ENCODE data around the gene SMARCD2.

DNA sequence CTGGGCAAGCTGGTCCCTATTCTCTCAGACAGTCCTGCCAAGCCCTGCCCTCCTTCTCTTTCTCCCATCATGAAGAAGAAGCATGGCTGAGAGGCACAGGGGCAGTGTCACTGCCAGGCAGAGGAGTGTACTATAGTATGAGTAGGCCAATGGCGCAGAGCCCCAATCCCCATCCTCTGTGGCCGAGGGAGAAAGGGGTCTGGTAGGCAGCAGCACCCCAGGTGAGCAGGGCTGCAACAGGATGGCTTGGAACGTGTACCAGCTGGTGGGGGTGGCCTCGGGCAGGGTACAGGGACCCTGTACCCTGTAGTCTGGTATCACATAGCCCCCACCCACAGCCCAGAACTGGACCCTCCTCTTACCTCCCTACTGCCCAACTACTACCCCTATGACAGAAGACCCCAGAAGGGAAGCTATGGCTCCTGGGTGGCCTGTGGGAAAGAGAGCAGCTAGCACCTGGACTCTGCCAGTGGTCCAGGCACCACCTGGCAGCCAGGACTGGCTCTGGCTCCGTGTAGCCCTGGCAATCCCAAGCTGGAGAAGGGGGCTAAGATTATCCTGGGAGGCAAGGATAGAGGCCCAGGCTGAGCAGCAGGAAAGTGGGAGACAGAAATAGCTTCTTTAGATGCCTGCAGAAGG, 4.4 kb downstream of the SMARCD2 start:
- TF ChIP-seq, protein P1, sequence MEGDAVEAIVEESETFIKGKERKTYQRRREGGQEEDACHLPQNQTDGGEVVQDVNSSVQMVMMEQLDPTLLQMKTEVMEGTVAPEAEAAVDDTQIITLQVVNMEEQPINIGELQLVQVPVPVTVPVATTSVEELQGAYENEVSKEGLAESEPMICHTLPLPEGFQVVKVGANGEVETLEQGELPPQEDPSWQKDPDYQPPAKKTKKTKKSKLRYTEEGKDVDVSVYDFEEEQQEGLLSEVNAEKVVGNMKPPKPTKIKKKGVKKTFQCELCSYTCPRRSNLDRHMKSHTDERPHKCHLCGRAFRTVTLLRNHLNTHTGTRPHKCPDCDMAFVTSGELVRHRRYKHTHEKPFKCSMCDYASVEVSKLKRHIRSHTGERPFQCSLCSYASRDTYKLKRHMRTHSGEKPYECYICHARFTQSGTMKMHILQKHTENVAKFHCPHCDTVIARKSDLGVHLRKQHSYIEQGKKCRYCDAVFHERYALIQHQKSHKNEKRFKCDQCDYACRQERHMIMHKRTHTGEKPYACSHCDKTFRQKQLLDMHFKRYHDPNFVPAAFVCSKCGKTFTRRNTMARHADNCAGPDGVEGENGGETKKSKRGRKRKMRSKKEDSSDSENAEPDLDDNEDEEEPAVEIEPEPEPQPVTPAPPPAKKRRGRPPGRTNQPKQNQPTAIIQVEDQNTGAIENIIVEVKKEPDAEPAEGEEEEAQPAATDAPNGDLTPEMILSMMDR (IDR thresholded peaks at IDR 0.05): no peak
- no peak for TF ChIP-seq ZFX (IDR thresholded peaks at IDR 0.05; ENCODE audit: borderline replicate concordance)
